Karpas-422 (cell line): ENCODE measurements around the gene FNDC5. TPM values are rescaled to one million over a fixed set of nuclear protein-coding genes. Genes with fewer than 3 reads are reported as not detected.
A peak's percentile ranks its signal among the peaks of the same experiment; 100 is the strongest.

Experiments
- DNase-seq: peaks from one replicate; pipeline ENCODE4 v3.0.0-alpha.2; 2015
- H2AFZ ChIP-seq: fragments of 200-600 bp; sonication (generic); 2 replicates; pipeline ENCODE4 v1.6.1; 2014; ENCODE audit warnings: antibody characterized with exemption, low read length, mixed read lengths
- H3K27ac ChIP-seq: fragments of 200-600 bp; sonication (generic); 2 replicates; pipeline ENCODE4 v1.5.1; 2014; ENCODE audit warnings: mild to moderate bottlenecking, low read length, moderate library complexity
- H3K27me3 ChIP-seq: fragments of 200-600 bp; sonication (generic); 2 replicates; pipeline ENCODE4 v1.6.1; 2014; ENCODE audit warnings: low read length, mixed read lengths
- H3K36me3 ChIP-seq: fragments of 200-600 bp; sonication (generic); 2 replicates; pipeline ENCODE4 v1.6.1; 2014; ENCODE audit warnings: low read length, mixed read lengths; ENCODE audit not compliant: insufficient read depth
- H3K4me1 ChIP-seq: fragments of 200-600 bp; sonication (generic); 2 replicates; pipeline ENCODE4 v1.6.1; 2014; ENCODE audit warnings: mild to moderate bottlenecking, low read length, mixed read lengths
- H3K4me2 ChIP-seq: fragments of 200-600 bp; sonication (generic); 2 replicates; pipeline ENCODE4 v1.6.1; 2014; ENCODE audit warnings: low read length, low read depth, mild to moderate bottlenecking; ENCODE audit not compliant: poor library complexity, severe bottlenecking
- H3K4me3 ChIP-seq: fragments of 200-600 bp; sonication (generic); 2 replicates; pipeline ENCODE4 v1.5.1; 2014; ENCODE audit warnings: mild to moderate bottlenecking, antibody characterized with exemption, low read length, mixed read lengths
- H3K79me2 ChIP-seq: fragments of 200-600 bp; sonication (generic); 2 replicates; pipeline ENCODE4 v1.6.1; 2014; ENCODE audit warnings: mild to moderate bottlenecking, low read length, mixed read lengths
- H3K9ac ChIP-seq: fragments of 200-600 bp; sonication (generic); 2 replicates; pipeline ENCODE4 v1.6.0; 2014; ENCODE audit warnings: low read length
- H3K9me2 ChIP-seq: fragments of 200-600 bp; sonication (generic), shearing (Covaris generic); replicated peaks from 2 replicates; pipeline ENCODE4 v1.6.0; 2014; ENCODE audit warnings: mild to moderate bottlenecking, low read length, moderate library complexity; ENCODE audit not compliant: insufficient read depth
- H3K9me3 ChIP-seq: fragments of 300-700, 200-600 bp; sonication (generic); 2 replicates; pipeline ENCODE4 v1.6.1; 2014; ENCODE audit warnings: low read length, mixed read lengths
- H4K20me1 ChIP-seq: fragments of 200-600 bp; sonication (generic); 2 replicates; pipeline ENCODE4 v1.6.1; 2014; ENCODE audit warnings: mild to moderate bottlenecking, antibody characterized with exemption, low read length, low read depth; ENCODE audit not compliant: insufficient read depth
- total RNA-seq: library from RNA; depleted of rRNA; stranded (reverse); fragments of >200 nt; shearing (Covaris generic); gene quantifications from 2 replicates; pipeline ENCODE4 v1.2.3, GENCODE V29; 2014; ENCODE audit warnings: low replicate concordance

Gene FNDC5
- total RNA-seq, 1 experiment from 2014 or later, result not detected

- Histone ChIP-seq H3K4me3 (no peak overlapping the region), H3K9ac (no peak overlapping the region), H3K27ac (no peak overlapping the region), H3K79me2 (no peaks in the 10 kb centered on the region), H3K9me3 (no peaks in the 10 kb centered on the region), H3K36me3 (no peaks in the 10 kb centered on the region), H3K27me3 (no peaks in the 10 kb centered on the region), H3K4me2 (no peak overlapping the region), H4K20me1 (0 out of 2 replicates have a peak, but pooled peaks cover 20% of the 10 kb centered on the region), H3K9me2 (no peaks in the 10 kb centered on the region), H2AFZ (no peak overlapping the region), H3K4me1 (peaks cover 10% of the 10 kb centered on the region)
- no peak for DNase-seq
Measured at GRCh38 chr1:32889731-32890278, 19.1 kb upstream of the FNDC5 start.

- H2AFZ ChIP-seq, result no peak overlapping the region
- H3K79me2 ChIP-seq, result no peaks in the 10 kb centered on the region
- no peaks in the 10 kb centered on the region for H3K9me3 ChIP-seq
- H3K36me3 ChIP-seq, result no peaks in the 10 kb centered on the region
- H3K4me2 ChIP-seq, result no peak overlapping the region
- 0 out of 2 replicates have a peak, but pooled peaks cover 20% of the 10 kb centered on the region for H4K20me1 ChIP-seq
- H3K9me2 ChIP-seq, result no peaks in the 10 kb centered on the region
- H3K27ac ChIP-seq, result no peak overlapping the region
- peaks cover 10% of the 10 kb centered on the region for H3K4me1 ChIP-seq
- H3K4me3 ChIP-seq, result no peak overlapping the region
- no peaks in the 10 kb centered on the region for H3K27me3 ChIP-seq
- no peak overlapping the region for H3K9ac ChIP-seq
- no peak for DNase-seq
Measured at GRCh38 chr1:32888677-32889420, 18.1 kb upstream of the FNDC5 start.

- Histone ChIP-seq H3K79me2 (no peaks in the 10 kb centered on the region), H3K27ac (no peak overlapping the region), H3K27me3 (no peaks in the 10 kb centered on the region), H3K4me1 (peaks cover 10% of the 10 kb centered on the region), H3K36me3 (no peaks in the 10 kb centered on the region), H3K9me2 (no peaks in the 10 kb centered on the region), H3K4me2 (no peak overlapping the region), H3K9me3 (no peaks in the 10 kb centered on the region), H2AFZ (no peak overlapping the region), H3K4me3 (no peak overlapping the region), H4K20me1 (0 out of 2 replicates have a peak, but pooled peaks cover 20% of the 10 kb centered on the region), H3K9ac (no peak overlapping the region)
- DNase-seq, result no peak
Measured at GRCh38 chr1:32888134-32888533, 17.4 kb upstream of the FNDC5 start.

- Histone ChIP-seq H3K27me3 (no peaks in the 10 kb centered on the region), H4K20me1 (0 out of 2 replicates have a peak, but pooled peaks cover 20% of the 10 kb centered on the region), H3K4me1 (peaks cover 10% of the 10 kb centered on the region), H3K27ac (no peak overlapping the region), H3K4me2 (no peak overlapping the region), H3K79me2 (no peaks in the 10 kb centered on the region), H3K36me3 (no peaks in the 10 kb centered on the region), H3K9me3 (no peaks in the 10 kb centered on the region), H3K4me3 (no peak overlapping the region), H3K9ac (no peak overlapping the region), H3K9me2 (no peaks in the 10 kb centered on the region), H2AFZ (no peak overlapping the region)
- DNase-seq, result no peak
Measured at GRCh38 chr1:32887623-32888022, 16.9 kb upstream of the FNDC5 start.

- H3K9ac ChIP-seq, result no peak overlapping the region
- H3K4me3 ChIP-seq, result no peak overlapping the region
- no peaks in the 10 kb centered on the region for H3K36me3 ChIP-seq
- peaks cover 10% of the 10 kb centered on the region for H3K4me1 ChIP-seq
- H3K9me3 ChIP-seq, result no peaks in the 10 kb centered on the region
- no peaks in the 10 kb centered on the region for H3K9me2 ChIP-seq
- peak overlapping the region; percentile 32 for H3K4me2 ChIP-seq
- H3K27ac ChIP-seq, result no peak overlapping the region
- no peaks in the 10 kb centered on the region for H3K27me3 ChIP-seq
- H3K79me2 ChIP-seq, result no peaks in the 10 kb centered on the region
- 0 out of 2 replicates have a peak, but pooled peaks cover 20% of the 10 kb centered on the region for H4K20me1 ChIP-seq
- DNase-seq, result no peak
- H2AFZ ChIP-seq, result no peak overlapping the region
Measured at GRCh38 chr1:32886828-32887414, 16.2 kb upstream of the FNDC5 start.

GRCh38 chr1:32886004-32886827 lies 15.5 kb upstream of the FNDC5 start, which contains the start of gene HPCA:
TSS of gene HPCA (plus strand) at chr1:32886491. CDS start at chr1:32888899, 2,408 bp downstream.
- Histone ChIP-seq H3K9ac (no peak within 1 kb of the TSS), H3K9me3 (no peaks in the 10 kb centered on the region), H3K4me2 (peak within 1 kb of the TSS; percentile 32), H2AFZ (no peak within 1 kb of the TSS), H3K4me1 (peaks cover 10% of the 10 kb centered on the region), H3K27ac (no peak within 1 kb of the TSS), H3K9me2 (no peaks in the 10 kb centered on the region), H3K27me3 (no peaks in the 10 kb centered on the region), H3K36me3 (no peaks in the 10 kb centered on the region), H4K20me1 (0 out of 2 replicates have a peak, but pooled peaks cover 19% of the 10 kb centered on the region), H3K4me3 (no peak within 1 kb of the TSS), H3K79me2 (no peaks in the 10 kb centered on the region)
- peak; percentile 83 for DNase-seq

- H2AFZ ChIP-seq, result no peak overlapping the region
- no peak for DNase-seq
- H3K36me3 ChIP-seq, result no peaks in the 10 kb centered on the region
- no peak overlapping the region for H3K27ac ChIP-seq
- H3K27me3 ChIP-seq, result no peaks in the 10 kb centered on the region
- H3K4me1 ChIP-seq, result peaks cover 10% of the 10 kb centered on the region
- no peaks in the 10 kb centered on the region for H3K9me2 ChIP-seq
- no peak overlapping the region for H3K4me2 ChIP-seq
- no peak overlapping the region for H3K4me3 ChIP-seq
- no peaks in the 10 kb centered on the region for H3K79me2 ChIP-seq
- H4K20me1 ChIP-seq, result 0 out of 2 replicates have a peak, but pooled peaks cover 15% of the 10 kb centered on the region
- no peaks in the 10 kb centered on the region for H3K9me3 ChIP-seq
- H3K9ac ChIP-seq, result no peak overlapping the region
Measured at GRCh38 chr1:32885676-32886003, 14.9 kb upstream of the FNDC5 start.

GRCh38 chr1:32884726-32885125 lies 14.0 kb upstream of the FNDC5 start:
- H3K4me1 ChIP-seq, result peaks cover 10% of the 10 kb centered on the region
- H3K9me3 ChIP-seq, result no peaks in the 10 kb centered on the region
- H3K9me2 ChIP-seq, result no peaks in the 10 kb centered on the region
- H4K20me1 ChIP-seq, result 0 out of 2 replicates have a peak, but pooled peaks cover 5% of the 10 kb centered on the region
- no peaks in the 10 kb centered on the region for H3K27me3 ChIP-seq
- no peak overlapping the region for H3K9ac ChIP-seq
- H3K4me2 ChIP-seq, result no peak overlapping the region
- H3K79me2 ChIP-seq, result no peaks in the 10 kb centered on the region
- H3K27ac ChIP-seq, result no peak overlapping the region
- H3K4me3 ChIP-seq, result no peak overlapping the region
- H2AFZ ChIP-seq, result no peak overlapping the region
- no peaks in the 10 kb centered on the region for H3K36me3 ChIP-seq
- peak; percentile 58 for DNase-seq
